Aorta (tissue), 5 donors: ENCODE measurements around the gene MAN1A2. TPM values are rescaled to one million over a fixed set of nuclear protein-coding genes. Genes with fewer than 3 reads are reported as not detected.
"Not testable (repeated sequence)": the region's sequence is repeated elsewhere in the genome, so short reads cannot be mapped to it uniquely, and the experiment has no call there.

Source experiments
- ATAC-seq: fragments of 200-7000 bp; cut with Tn5 transposase; one replicate; pipeline ENCODE4 v1.9.1; 2022; ENCODE audit warnings: moderate library complexity; ENCODE audit not compliant: low FRiP score
- DNase-seq, 2 donors: peaks; one replicate each; pipeline ENCODE4 v3.0.0-alpha.2; 2020
- H3K27ac ChIP-seq, 2 donors: one replicate each; pipeline ENCODE4 v1.5.1; 2013; ENCODE audit warnings: low read length in 2 of 2, mild to moderate bottlenecking in 2 of 2, moderate library complexity in 2 of 2, control low read depth in 1 of 2, inconsistent platforms in 1 of 2, low read depth in 1 of 2
- H3K27me3 ChIP-seq, 2 donors: one replicate each; pipeline ENCODE4 v1.6.1; 2013; ENCODE audit warnings: control low read depth in 1 of 2, low read length in 1 of 2, mild to moderate bottlenecking in 1 of 2, moderate library complexity in 1 of 2; ENCODE audit not compliant: insufficient read depth in 2 of 2, control insufficient read depth in 1 of 2
- H3K36me3 ChIP-seq, 2 donors: one replicate each; pipeline ENCODE4 v1.6.1; 2013; ENCODE audit warnings: control low read depth in 1 of 2, low read length in 1 of 2, mild to moderate bottlenecking in 1 of 2; ENCODE audit not compliant: insufficient read depth in 2 of 2, control insufficient read depth in 1 of 2
- H3K4me1 ChIP-seq, 2 donors: one replicate each; pipeline ENCODE4 v1.6.1; 2013; ENCODE audit warnings: low read length in 2 of 2, control low read depth in 1 of 2, mild to moderate bottlenecking in 1 of 2, moderate library complexity in 1 of 2; ENCODE audit not compliant: insufficient read depth in 2 of 2, control insufficient read depth in 1 of 2
- H3K4me3 ChIP-seq, 2 donors: one replicate each; pipeline ENCODE4 v1.5.1; 2013; ENCODE audit warnings: low read length in 2 of 2, control low read depth in 1 of 2, mild to moderate bottlenecking in 1 of 2
- H3K9me3 ChIP-seq: one replicate; pipeline ENCODE4 v1.6.1; 2013; ENCODE audit warnings: mild to moderate bottlenecking, low read length; ENCODE audit not compliant: control insufficient read depth
- WGBS, 2 donors: extraction: QIAGEN DNeasy Blood & Tissue Kit; methylation state at CpG; one replicate each; pipeline ENCODE4 v1.1.7; 2013; 5-methylcytosine and 5-hydroxymethylcytosine counted together
- intact Hi-C, 2 donors: fragments of 100-400 bp; cut with DNase I; formaldehyde crosslinking; loops; one replicate each; pipeline versions ENCODE4 v1.14.2 to v1.15.0; 2022
- polyA plus RNA-seq, 2 donors: library from polyadenylated mRNA; stranded (reverse); fragments of 200-250 nt; gene quantifications; one replicate each; pipeline ENCODE4 v1.2.3, GENCODE V29; 2013
- total RNA-seq, 2 donors: library from RNA; stranded (reverse); fragmentation: NEBNext Ultra II Directional; extraction: Animal tissue kit (Norgen Biotek cat#: 25700); gene quantifications; one replicate each; pipeline ENCODE4 v1.2.1, GENCODE V29; 2021
- donor health status: healthy with polysubstance abuse.
- donor health status: Bipolar disorder and iron deficiency.
- donor health status: DM: no; HTN: no; CAD: no.
- donor health status: DM: no; HTN: no; CAD: no.
- donor health status: DM: yes; HTN: yes; CAD: no.

The MAN1A2 gene
- total and polyA plus RNA-seq, 4 donors: 6.3 to 50.4 (median 29.6) TPM

DNA sequence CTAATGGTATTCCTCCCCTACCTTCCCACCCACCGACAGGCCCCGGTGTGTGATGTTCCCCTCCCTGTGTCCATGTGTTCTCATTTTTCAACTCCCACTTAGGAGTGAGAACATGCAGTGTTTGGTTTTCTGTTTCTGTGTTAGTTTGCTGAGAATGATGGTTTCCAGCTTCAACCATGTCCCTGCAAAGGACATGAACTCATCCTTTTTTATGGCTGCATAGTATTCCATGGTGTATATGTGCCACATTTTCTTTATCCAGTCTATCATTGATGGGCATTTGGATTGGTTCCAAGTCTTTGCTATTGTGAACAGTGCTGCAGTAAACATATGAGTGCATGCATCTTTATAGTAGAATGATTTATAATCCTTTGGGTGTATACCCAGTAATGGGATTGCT is 108.2 kb downstream of the MAN1A2 start:
- H3K4me1 ChIP-seq, DNase-seq, H3K27me3 ChIP-seq, H3K9me3 ChIP-seq, ATAC-seq, H3K27ac ChIP-seq, intact Hi-C loops, H3K4me3 ChIP-seq, H3K36me3 ChIP-seq: not testable (repeated sequence)
- 95 to 98% methylated on average over 2 of the region's 2 CpGs for WGBS, 2 donors

DNA sequence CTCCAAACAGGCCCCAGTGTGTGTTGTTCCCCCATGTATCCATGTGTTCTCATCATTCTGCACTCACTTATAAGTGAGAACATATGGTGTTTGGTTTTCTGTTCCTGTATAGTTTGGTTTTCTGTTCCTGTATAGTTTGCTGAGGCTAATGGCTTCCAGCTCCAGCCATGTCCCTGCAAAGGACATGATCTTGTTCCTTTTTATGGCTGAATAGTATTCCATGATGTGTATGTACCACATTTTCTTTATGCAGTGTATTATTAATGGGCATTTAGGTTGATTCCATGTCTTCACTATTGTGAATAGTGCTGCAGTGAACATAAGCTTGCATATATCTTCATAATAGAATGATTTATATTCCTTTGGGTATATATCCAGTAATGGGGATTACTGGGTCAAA is 111.8 kb downstream of the MAN1A2 start:
- Histone ChIP-seq H3K27me3 (peaks cover 0 to 2% of the 10 kb centered on the region in 2 donors), H3K36me3 (peaks cover 0 to 2% of the 10 kb centered on the region in 2 donors), H3K4me3 (no peak overlapping the region), H3K4me1 (no peaks in the 10 kb centered on the region), H3K27ac (no peak overlapping the region), H3K9me3 (no peaks in the 10 kb centered on the region)
- ATAC-seq: no peak
- intact Hi-C loops: no loop called here
- no peak for DNase-seq

DNA sequence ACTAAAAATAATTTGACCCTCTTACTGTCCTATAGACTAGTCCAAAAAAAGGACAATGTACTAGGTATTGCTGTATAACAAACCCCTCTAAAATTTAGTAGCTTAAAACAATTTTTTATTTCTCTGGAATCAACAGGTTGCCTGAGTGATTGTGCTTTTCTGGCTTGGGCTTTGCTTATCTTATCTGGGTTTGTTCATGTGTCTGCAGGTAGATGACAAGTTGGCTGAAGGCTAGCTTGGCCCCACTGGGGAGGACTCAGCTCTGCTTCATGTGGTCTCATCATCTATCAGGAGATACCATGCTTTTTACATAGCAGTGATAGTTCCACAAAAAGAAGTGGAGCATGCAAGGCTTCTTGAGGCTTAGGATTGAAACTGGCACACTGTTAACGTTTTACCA is 114.2 kb downstream of the MAN1A2 start:
- no peaks in the 10 kb centered on the region for H3K4me1 ChIP-seq
- DNase-seq (no peak), ATAC-seq (no peak)
- intact Hi-C loops: no loop called here
- H3K4me3 ChIP-seq: no peak overlapping the region
- no peaks in the 10 kb centered on the region for H3K9me3 ChIP-seq
- H3K27me3 ChIP-seq: peaks cover 0 to 2% of the 10 kb centered on the region in 2 donors
- H3K36me3 ChIP-seq: peaks cover 0 to 2% of the 10 kb centered on the region in 2 donors
- no peak overlapping the region for H3K27ac ChIP-seq
- WGBS, 2 donors: 86 to 87% methylated on average over 1 of the region's 1 CpG

DNA sequence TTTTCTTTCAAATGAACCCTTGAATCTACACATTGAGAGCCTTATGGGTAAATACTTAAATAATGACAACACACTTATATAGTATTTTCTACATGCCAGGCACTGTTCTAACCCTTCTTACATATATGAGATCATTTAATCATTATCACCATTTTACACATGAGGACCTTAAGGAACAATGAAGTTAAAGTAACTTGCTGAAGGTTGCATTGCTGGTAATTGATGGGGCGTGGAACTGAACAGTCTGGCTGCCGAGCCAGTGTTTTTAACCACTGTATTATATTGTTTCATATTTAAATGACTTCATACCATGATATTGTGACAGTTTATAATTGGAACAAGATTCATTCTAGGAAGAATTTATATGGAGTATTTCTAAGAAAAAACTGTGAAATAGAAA is 126.7 kb downstream of the MAN1A2 start:
- Histone ChIP-seq H3K4me3 (no peak overlapping the region), H3K4me1 (no peaks in the 10 kb centered on the region), H3K36me3 (peaks cover 0 to 2% of the 10 kb centered on the region in 2 donors), H3K27me3 (no peaks in the 10 kb centered on the region), H3K27ac (no peak overlapping the region), H3K9me3 (no peaks in the 10 kb centered on the region)
- intact Hi-C loops: no loop called here
- no peak for DNase-seq
- no peak for ATAC-seq
- WGBS, 2 donors: 81 to 82% methylated on average over 2 of the region's 2 CpGs

DNA sequence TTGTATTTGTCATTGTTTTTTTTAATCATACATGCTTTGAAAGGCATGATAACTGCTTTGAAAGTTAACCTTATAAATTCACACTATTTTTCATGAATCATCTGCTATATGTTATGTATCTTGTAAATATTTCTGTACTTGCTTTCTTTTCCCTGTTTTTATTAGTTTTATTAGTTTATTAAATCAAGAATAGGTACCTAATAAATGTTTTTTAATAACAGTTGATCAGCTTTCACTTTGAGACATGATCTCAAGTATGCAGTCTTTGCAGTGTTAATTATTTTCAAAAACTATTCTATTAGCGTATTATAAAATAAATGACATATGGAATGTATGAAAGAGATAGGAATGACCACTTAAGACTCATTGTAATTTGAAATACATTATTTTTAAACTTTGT is 127.8 kb downstream of the MAN1A2 start:
- H3K9me3 ChIP-seq: no peaks in the 10 kb centered on the region
- no peak overlapping the region for H3K4me3 ChIP-seq
- intact Hi-C loops: no loop called here
- no peak for DNase-seq
- no peak for ATAC-seq
- H3K27ac ChIP-seq: no peak overlapping the region
- 98% methylated on average over 1 of the region's 1 CpG for WGBS, 2 donors
- no peaks in the 10 kb centered on the region for H3K27me3 ChIP-seq
- no peaks in the 10 kb centered on the region for H3K4me1 ChIP-seq
- peaks cover 0 to under 1% of the 10 kb centered on the region in 2 donors for H3K36me3 ChIP-seq

DNA sequence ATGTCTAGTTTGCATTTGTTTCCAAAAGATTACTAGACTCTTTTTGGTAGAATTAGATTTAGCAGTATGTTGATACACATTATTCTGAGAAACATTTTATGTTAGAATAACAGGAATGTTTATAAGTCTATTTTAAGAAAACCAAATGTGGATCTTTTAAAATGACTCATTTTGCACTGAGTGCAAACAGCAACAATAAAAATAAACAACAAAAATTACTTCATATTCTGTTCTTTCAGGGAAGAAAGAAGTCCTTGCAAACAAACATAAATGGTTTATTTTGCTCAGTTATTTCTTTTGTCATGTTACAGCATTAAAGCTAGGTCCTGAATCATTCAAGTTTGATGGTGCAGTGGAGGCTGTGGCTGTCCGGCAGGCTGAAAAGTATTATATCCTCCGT is 131.8 kb downstream of the MAN1A2 start:
- Histone ChIP-seq H3K36me3 (no peaks in the 10 kb centered on the region), H3K27ac (no peak overlapping the region), H3K27me3 (no peaks in the 10 kb centered on the region), H3K4me3 (no peak overlapping the region), H3K9me3 (no peaks in the 10 kb centered on the region), H3K4me1 (no peaks in the 10 kb centered on the region)
- intact Hi-C loops: no loop called here
- DNase-seq (no peak), ATAC-seq (no peak)
- WGBS, 2 donors: 93 to 98% methylated on average over 2 of the region's 2 CpGs

DNA sequence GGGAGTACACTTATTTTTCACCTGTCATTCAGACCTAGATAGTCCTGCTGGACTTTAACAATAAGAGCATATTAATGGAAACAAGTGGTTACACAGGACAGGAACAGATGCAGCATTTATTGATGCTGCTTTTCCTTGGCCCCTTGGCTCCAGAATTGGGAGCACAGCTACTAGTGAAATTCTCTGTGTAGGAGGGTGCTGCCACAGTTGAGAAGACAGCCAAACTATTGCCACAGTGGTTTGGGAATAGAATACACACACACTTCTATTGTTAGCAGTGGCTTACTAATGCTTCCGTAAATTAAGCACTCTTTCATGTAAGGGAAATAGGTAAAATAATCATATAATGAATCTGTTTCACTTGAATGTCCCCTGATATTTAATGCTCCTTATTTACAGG is 133.3 kb downstream of the MAN1A2 start:
- Histone ChIP-seq H3K4me1 (no peaks in the 10 kb centered on the region), H3K4me3 (no peak overlapping the region), H3K9me3 (no peaks in the 10 kb centered on the region), H3K27me3 (no peaks in the 10 kb centered on the region), H3K36me3 (no peaks in the 10 kb centered on the region), H3K27ac (no peak overlapping the region)
- intact Hi-C loops: no loop called here
- DNase-seq (no peak), ATAC-seq (no peak)
- WGBS, 2 donors: 95 to 96% methylated on average over 1 of the region's 1 CpG

DNA sequence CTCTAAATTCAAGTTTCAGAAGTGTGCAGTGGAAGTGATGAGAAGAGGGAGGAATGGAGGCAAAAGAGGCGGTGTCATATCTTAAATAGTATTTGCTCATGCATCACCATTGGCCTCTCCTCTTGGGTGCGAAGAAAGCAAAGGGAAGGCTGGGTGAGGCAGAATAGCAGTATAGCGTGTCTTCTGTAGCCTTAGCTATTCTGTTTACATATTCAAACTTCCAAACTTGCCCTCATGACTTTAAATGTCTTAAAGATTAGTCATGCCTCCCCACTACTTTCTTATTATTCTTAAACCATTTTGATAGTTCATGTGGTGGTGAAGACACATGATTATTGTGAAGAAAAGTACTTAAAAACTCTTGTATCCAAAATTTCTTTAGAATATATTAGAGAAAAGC is 134.0 kb downstream of the MAN1A2 start:
- Histone ChIP-seq H3K27me3 (no peaks in the 10 kb centered on the region), H3K27ac (no peak overlapping the region), H3K4me1 (no peaks in the 10 kb centered on the region), H3K36me3 (no peaks in the 10 kb centered on the region), H3K9me3 (no peaks in the 10 kb centered on the region), H3K4me3 (no peak overlapping the region)
- intact Hi-C loops: no loop called here
- DNase-seq: no peak
- ATAC-seq: no peak
- 80 to 88% methylated on average over 3 of the region's 3 CpGs for WGBS, 2 donors

DNA sequence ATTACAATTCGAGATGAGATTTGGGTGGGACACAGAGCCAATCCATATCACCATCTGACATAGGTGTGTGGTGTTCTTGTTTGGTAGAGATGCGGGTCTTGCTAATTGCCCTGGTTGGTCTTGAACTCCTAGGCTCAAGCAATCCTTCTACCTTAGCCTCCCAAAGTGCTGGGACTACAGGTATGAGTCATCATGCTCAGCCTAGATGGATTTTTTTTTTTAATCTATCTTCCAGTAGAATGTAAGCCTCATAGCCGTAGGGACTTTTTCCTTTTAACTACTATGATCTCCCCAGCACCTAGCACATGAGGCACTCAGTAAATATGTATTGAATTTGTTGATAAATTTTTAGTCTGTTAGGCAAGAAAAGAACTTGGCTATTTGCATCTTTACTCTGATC is 144.0 kb downstream of the MAN1A2 start:
- intact Hi-C loops: loop anchor here (2.0 to 5.0 kb wide), 3 partner anchors 246 to 386 kb away; no protein-coding TSS in a partner anchor

More for the DNA sequence above, 144.0 kb downstream of the MAN1A2 start:
- ATAC-seq: no peak
- H3K27ac ChIP-seq: no peak overlapping the region
- WGBS, 2 donors: 82 to 91% methylated on average over 3 of the region's 3 CpGs
- no peaks in the 10 kb centered on the region for H3K4me1 ChIP-seq
- DNase-seq: no peak
- no peaks in the 10 kb centered on the region for H3K9me3 ChIP-seq
- H3K27me3 ChIP-seq: no peaks in the 10 kb centered on the region
- H3K36me3 ChIP-seq: no peaks in the 10 kb centered on the region
- H3K4me3 ChIP-seq: no peak overlapping the region
